Fibroblast of mammary gland (primary cell): Measurements from ENCODE around the gene PSG1.
"Not testable (repeated sequence)": the region's sequence is repeated elsewhere in the genome, so short reads cannot be mapped to it uniquely, and the experiment has no call there.

ENCODE experiments used
- DNase-seq: peaks from one replicate; pipeline ENCODE4 v3.0.0-alpha.2; 2010; ENCODE audit warnings: low read depth
- H3K4me3 ChIP-seq: 2 replicates; pipeline ENCODE4 v1.5.1; 2011; ENCODE audit warnings: low read depth, mild to moderate bottlenecking, low read length, moderate library complexity; ENCODE audit not compliant: control insufficient read depth
- TF ChIP-seq, protein P1 (sequence below): conservative IDR thresholded peaks from 2 replicates; pipeline ENCODE4 v1.5.1; 2011; ENCODE audit warnings: low read depth, low read length, inconsistent platforms; ENCODE audit not compliant: control insufficient read depth, insufficient read depth

Gene PSG1

DNA sequence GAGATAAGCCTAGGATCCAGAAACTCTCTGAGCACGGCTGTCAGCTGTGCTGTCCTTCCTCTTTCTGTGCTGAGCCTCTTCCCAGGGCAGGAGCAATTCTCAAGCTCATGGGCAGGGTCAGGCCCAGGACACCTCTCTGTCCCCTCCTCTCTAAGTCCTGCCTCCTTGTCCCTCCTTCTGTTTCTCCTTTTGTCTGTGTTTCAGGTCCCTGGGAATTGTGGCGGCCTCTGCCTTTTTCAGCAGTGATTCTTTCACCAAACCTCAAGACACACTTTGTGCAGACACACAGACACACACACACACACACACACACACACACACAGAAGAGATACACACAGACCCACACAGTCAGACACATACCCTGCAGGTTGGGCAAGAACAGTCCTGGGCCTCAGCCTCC is at the start of gene PSG1:
Gene PSG1 (minus strand): TSS at position 101 of the 400 bp plus-strand sequence. CDS start 132 bp downstream, outside the sequence.
- DNase-seq = no peak
- H3K4me3 ChIP-seq = no peak within 1 kb of the TSS

DNA sequence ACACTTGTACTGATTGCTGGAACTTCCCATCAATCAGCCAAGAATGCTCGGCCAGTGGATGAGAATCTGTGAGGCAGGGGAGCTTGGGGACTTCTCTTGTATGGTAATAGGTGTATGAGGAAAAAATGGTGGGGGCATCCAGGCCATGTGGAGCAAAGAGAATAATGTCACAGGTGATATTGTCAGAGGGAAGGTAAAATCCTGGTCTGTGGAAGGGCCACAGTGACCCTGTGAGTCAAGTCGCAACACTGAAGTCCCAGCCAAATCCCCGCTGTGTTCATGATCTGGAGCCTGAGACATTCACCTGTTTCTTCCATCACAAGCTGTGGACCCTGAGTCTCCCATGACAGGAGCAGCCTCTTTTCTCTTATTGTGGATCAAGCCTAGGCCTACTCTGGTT is 49.4 kb upstream of the PSG1 start:
- no peak for DNase-seq
- H3K4me3 ChIP-seq = no peak overlapping the region
- TF ChIP-seq, protein P1, sequence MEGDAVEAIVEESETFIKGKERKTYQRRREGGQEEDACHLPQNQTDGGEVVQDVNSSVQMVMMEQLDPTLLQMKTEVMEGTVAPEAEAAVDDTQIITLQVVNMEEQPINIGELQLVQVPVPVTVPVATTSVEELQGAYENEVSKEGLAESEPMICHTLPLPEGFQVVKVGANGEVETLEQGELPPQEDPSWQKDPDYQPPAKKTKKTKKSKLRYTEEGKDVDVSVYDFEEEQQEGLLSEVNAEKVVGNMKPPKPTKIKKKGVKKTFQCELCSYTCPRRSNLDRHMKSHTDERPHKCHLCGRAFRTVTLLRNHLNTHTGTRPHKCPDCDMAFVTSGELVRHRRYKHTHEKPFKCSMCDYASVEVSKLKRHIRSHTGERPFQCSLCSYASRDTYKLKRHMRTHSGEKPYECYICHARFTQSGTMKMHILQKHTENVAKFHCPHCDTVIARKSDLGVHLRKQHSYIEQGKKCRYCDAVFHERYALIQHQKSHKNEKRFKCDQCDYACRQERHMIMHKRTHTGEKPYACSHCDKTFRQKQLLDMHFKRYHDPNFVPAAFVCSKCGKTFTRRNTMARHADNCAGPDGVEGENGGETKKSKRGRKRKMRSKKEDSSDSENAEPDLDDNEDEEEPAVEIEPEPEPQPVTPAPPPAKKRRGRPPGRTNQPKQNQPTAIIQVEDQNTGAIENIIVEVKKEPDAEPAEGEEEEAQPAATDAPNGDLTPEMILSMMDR = no peak

More for the DNA sequence above, at the start of gene PSG1:
- TF ChIP-seq, protein P1 = no peak

DNA sequence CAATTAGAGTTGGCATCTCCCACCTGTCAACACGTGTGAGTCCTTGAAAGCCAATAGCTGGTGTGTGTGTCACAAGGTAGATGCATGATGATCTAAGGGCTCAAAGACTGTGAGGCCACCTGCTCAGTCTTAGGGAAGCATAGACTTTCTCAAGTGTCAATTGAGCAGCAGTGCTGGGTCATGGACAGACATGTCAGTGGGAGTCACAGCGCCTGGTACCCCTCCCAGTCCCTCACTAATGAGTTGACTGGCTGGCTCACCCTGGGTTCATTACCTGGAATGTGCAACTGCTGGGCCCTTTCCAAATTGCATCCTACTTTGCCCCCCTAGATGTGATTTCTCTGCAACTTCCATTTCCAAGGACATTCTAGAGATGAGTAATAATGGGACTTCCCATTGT is 47.3 kb upstream of the PSG1 start:
- no peak for DNase-seq
- TF ChIP-seq, protein P1 = no peak
- no peak overlapping the region for H3K4me3 ChIP-seq

DNA sequence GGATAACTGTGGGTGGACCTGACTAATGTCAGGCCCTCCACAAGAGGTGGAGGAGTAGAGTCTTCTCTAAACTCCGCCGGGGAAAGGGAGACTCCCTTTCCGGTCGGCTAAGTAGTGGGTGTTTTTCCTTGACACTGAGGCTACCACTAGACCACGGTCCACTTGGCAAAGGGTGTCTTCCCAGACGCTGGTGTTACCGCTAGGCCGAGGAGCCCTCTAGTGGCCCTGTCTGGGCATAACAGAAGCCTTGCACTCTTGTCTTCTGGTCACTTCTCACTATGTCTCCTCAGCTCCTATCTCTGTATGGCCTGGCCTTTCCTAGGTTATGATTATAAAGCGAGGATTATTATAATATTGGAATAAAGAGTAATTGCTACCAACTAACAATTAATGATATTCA is 43.6 kb upstream of the PSG1 start:
- TF ChIP-seq, protein P1 = peak; percentile 73
- not testable (repeated sequence) for H3K4me3 ChIP-seq
- DNase-seq = peak; percentile 71

DNA sequence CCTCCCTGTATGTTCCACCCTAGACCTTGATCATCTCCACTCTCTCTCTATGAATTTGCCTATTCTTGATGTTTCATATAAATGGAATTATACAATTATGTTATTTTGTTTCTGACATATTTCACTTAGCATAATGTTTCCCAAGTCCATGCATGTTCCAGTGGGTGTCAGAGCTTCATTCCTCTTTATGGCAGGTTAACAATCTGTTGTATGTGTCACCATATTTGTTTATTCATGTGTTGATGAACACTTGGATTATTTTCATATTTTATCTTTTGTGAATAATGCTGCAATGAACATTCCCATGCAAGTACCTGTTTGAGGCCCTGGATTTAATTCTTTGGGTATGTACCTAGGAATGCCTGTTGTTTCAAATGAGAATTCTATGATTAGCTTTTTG is 41.5 kb upstream of the PSG1 start:
- H3K4me3 ChIP-seq, DNase-seq: not testable (repeated sequence)

DNA sequence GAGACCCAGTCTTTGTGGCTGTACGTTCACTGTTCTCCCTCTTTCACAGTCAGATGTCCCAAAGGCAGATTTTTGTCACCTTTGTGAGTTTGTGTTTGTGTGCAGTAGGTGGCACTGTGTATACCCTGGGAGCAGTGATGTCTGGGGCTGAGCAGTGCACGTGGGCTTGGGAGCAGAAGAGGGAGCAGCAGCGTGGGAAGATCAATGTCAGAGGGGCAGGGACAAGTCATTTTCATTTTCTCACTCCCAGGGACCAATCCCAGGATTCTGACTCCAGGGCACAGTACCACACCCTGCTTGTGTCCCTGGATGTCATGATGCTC is 40.2 kb upstream of the PSG1 start:
- TF ChIP-seq, protein P1 = no peak
- no peak overlapping the region for H3K4me3 ChIP-seq
- DNase-seq = no peak

DNA sequence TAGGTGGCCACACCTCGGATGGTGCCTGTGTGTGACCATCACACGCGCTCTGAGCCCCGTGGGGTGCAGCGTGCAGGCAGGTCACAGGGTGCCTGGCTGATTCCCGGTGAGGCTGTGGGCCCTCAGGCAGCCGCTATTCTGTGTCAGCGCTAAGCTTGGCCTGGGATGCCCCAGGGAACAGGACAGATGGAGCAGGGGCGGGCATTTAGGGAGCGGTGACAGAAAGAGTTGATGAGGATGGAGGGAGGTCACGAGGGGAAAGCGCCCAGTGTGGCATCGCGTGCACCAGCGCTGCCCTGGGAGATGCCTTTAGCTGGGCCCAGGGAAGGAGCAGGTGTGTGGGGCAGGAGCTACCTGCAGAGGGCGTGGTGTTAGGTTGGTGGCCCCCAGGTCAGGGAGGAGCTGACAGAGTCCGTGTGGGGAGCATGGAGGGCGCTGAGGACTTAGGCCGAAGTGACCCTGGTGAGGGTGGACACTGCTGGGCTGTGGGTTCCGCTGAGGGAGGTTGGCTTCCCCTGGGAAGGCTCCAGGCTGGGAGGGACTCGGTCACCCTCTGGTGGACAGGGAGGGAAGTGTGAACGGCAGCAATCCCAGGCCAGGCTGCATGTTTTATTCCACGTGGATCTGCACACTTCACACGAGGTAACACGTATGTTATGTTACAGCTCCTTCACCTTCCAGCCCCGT is 39.7 kb upstream of the PSG1 start:
- peak; percentile 11 for DNase-seq
- TF ChIP-seq, protein P1 = peak; percentile 43
- H3K4me3 ChIP-seq = not testable (repeated sequence)

DNA sequence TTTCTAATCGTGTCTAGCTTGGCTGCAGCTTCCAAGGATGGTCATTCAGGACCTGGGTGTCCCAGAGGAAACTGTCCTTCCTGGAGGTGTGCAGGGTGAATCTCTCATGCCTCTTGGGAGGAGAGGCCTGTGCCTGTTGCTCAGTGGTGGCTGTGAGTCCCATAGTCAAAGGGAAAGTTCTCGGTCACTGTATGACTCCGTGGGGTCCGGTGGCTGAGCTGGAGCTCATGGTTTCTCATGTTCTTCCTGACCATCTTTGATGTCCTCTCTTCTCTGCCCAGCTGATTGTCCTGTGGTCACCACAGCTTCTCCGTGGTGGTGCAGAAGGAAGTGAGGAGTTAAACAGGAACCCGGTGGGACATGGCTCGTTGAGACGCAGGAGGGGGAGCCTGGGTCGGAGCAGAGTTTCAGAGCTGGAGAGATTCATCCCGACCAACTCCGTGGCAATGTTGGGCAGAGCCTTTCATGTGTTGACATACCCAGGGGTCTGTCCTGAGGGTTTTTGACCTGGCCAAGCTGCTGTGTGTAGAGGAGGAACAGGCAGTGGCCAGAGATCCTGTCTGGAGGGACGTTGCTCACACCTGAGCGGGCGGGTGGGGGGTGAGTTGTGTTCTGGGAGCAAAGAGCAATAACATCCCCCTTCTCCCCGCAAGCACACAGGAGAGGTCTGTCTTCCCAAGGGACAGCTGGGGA is 39.0 kb upstream of the PSG1 start:
- not testable (repeated sequence) for DNase-seq, H3K4me3 ChIP-seq

DNA sequence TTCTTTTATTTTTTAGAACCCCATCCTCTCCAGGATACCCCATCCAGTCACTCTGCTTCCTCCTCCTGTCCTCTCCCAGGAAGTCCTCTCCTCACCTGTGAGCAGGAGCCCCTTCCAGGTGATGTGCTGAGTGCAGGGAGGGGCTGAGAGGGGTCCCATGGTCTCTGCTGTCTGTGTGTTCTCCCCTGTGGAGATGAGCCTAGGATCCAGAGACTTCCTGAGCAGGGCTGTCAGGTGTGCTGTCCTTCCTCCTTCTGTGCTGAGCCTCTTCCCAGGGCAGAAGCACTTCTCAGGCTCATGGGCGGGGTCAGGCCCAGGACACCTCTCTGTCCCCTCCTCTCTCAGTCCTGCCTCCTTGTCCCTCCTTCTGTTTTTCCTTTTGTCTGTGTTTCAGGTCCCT is 38.1 kb upstream of the PSG1 start, which contains the start of gene PSG6:
Gene PSG6 (minus strand): TSS at position 261 of the 400 bp plus-strand sequence. CDS start 102 bp downstream, at position 159.
- not testable (repeated sequence) for DNase-seq

DNA sequence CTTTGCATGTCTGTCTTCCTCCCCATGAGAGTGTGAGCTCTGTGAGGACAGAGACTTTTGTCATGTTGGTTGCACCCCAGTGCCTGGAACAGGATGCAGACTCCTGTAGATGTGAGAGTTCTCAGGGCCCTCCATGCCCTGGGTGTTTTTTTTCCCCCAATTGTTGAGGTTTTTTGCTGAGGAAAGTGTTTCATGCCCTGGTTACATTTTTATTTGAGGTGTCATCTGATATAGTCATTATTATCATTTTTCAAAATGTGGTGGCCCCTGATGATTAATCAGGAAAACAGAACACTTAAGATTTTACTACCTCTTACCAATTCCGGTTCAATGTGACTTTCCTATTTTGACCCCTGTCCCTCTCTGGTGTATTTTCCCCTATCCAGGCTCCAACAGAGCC is 37.4 kb upstream of the PSG1 start:
- not testable (repeated sequence) for DNase-seq, H3K4me3 ChIP-seq

More for the DNA sequence above, 38.1 kb upstream of the PSG1 start, which contains the start of gene PSG6:
- not testable (repeated sequence) for H3K4me3 ChIP-seq

DNA sequence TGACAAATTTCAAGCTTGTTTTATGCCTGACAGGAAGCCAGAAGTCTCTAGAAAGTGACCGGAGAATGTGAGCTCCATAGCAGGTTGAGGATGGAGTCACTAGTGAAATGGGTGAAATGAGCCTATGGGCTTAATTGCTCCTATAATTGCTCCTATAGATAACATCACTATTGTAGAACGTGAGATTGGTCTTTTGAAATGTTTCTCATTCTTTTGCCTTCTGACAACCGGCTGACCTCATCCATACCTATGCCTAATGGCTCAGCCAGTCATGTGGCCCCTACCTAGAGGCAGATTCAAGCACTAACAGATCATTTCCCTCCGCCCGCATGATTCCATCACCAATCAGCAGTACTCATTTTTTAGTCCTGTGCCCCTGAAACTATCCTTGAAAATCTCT is 34.0 kb upstream of the PSG1 start:
- not testable (repeated sequence) for DNase-seq, H3K4me3 ChIP-seq
